Peyer's patch (tissue), 4 donors: Measurements from ENCODE around the gene SFXN1. TPM values are rescaled to one million over a fixed set of nuclear protein-coding genes. Genes with fewer than 3 reads are reported as not detected.
A peak's percentile ranks its signal among the peaks of the same experiment; 100 is the strongest.
"Not testable (repeated sequence)": the region's sequence is repeated elsewhere in the genome, so short reads cannot be mapped to it uniquely, and the experiment has no call there.

Experiments used
- DNase-seq, 3 donors: peaks; one replicate each; pipeline ENCODE4 v3.0.0-alpha.2; 2017 to 2019
- H3K27ac ChIP-seq, 4 donors: fragments of 200-600 bp; sonication (generic); one replicate each; pipeline ENCODE4 v1.5.1; 2016 to 2019
- H3K27me3 ChIP-seq, 2 donors: fragments of 200-600 bp; sonication (generic); one replicate each; pipeline ENCODE4 v1.5.1; 2019
- H3K36me3 ChIP-seq, 3 donors: fragments of 200-600 bp; sonication (generic); one replicate each; pipeline ENCODE4 v1.5.1; 2016 to 2019
- H3K4me1 ChIP-seq, 4 donors: fragments of 200-600 bp; sonication (generic); one replicate each; pipeline ENCODE4 v1.5.1; 2016 to 2019
- H3K4me3 ChIP-seq, 4 donors: fragments of 200-600 bp; sonication (generic); 1 replicate in 3 of 4; 2 replicates in 1 of 4; pipeline ENCODE4 v1.5.1; 2016 to 2019; ENCODE audit warnings: mild to moderate bottlenecking in 1 of 4
- H3K9me3 ChIP-seq, 4 donors: fragments of 200-600 bp; sonication (generic); one replicate each; pipeline ENCODE4 v1.5.1; 2016 to 2019; ENCODE audit warnings: mild to moderate bottlenecking in 1 of 4
- POLR2A ChIP-seq, 2 donors: fragments of 450-650 bp; IDR thresholded peaks; one replicate each; pipeline ENCODE4 v1.5.1; 2017; ENCODE audit warnings: antibody characterized with exemption in 2 of 2, mild to moderate bottlenecking in 2 of 2, moderate library complexity in 2 of 2
- total RNA-seq, 4 donors: library from RNA; depleted of rRNA; stranded (reverse); fragments of >200 nt; gene quantifications; one replicate each; pipeline ENCODE4 v1.1.0, GENCODE V29; 2016
- TF ChIP-seq, protein P1 (sequence below), 6 experiments: fragments of 450-650 bp in 4 of 6; fragments of 200-600 bp in 2 of 6; sonication (generic) in 1 of 6; IDR thresholded peaks; one replicate each; pipeline ENCODE4 v1.5.1; 2017 to 2019; ENCODE audit warnings: antibody characterized with exemption in 6 of 6, mild to moderate bottlenecking in 3 of 6, moderate library complexity in 1 of 6

SFXN1 gene
- total RNA-seq, 4 donors from 2014 or later = 38.0 to 85.8 (median 63.5) TPM

DNA sequence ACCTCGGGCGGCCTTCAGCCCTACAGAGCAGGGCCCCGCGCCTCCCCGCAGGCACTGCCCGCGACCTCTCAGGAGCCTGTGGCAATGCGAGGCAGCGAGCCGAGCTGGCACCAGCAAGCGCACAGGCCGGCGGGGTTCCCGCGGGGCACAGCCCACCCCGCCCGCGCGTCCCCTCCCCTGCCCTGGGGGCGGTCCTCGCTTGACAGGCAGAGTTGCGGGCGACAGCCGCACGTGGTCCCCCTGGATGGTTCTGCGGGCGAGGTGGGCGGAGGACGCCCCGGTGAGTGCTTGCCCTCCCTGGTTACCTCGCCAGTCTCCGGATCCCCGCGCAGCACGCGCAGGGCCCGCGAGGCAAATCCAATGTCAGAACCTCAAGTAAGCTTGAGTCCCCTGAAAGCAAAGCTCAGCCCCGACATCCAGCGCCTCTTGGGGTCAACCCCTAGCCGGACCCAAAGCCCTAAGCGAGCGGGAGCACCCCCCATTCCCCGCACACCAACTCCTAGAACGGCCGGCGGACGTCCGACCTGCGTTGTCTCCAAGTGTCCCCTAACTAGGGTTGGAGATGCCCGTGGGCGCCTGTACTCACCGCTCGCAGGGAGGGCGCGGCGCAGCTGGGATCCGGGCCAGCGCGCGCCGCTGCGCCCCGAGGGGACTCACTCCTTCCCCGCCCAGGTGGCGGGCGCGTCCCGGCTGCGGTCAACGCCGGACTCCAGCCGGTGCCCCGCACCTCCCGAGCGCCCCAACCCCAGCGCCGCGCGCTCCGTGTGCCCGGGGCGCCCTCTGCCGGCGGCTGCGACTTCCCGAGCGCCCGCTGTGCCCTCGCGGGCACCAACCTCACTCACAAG is 34.1 kb upstream of the SFXN1 start, which contains the start of gene DRD1:
TSS of gene DRD1 (minus strand) at position 123 of the 845 bp plus-strand sequence. CDS start 1,083 bp downstream, outside the sequence.
- TF ChIP-seq, protein P1, sequence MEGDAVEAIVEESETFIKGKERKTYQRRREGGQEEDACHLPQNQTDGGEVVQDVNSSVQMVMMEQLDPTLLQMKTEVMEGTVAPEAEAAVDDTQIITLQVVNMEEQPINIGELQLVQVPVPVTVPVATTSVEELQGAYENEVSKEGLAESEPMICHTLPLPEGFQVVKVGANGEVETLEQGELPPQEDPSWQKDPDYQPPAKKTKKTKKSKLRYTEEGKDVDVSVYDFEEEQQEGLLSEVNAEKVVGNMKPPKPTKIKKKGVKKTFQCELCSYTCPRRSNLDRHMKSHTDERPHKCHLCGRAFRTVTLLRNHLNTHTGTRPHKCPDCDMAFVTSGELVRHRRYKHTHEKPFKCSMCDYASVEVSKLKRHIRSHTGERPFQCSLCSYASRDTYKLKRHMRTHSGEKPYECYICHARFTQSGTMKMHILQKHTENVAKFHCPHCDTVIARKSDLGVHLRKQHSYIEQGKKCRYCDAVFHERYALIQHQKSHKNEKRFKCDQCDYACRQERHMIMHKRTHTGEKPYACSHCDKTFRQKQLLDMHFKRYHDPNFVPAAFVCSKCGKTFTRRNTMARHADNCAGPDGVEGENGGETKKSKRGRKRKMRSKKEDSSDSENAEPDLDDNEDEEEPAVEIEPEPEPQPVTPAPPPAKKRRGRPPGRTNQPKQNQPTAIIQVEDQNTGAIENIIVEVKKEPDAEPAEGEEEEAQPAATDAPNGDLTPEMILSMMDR (IDR thresholded peaks at IDR 0.05) = peak in 5 of 6 experiments; percentile 7 to 64 (median 50)
- no peak for TF ChIP-seq POLR2A (IDR thresholded peaks at IDR 0.05)
- peaks cover 0 to 15% (median 2%) of the 10 kb centered on the region in 4 donors for H3K4me1 ChIP-seq
- H3K9me3 ChIP-seq = no peaks in the 10 kb centered on the region
- peak within 1 kb of the TSS in 3 of 4 donors; percentile 30 to 44 (median 35) for H3K4me3 ChIP-seq
- no peaks in the 10 kb centered on the region for H3K36me3 ChIP-seq
- no peaks in the 10 kb centered on the region for H3K27me3 ChIP-seq
- no peak within 1 kb of the TSS for H3K27ac ChIP-seq
- DNase-seq = no peak

DNA sequence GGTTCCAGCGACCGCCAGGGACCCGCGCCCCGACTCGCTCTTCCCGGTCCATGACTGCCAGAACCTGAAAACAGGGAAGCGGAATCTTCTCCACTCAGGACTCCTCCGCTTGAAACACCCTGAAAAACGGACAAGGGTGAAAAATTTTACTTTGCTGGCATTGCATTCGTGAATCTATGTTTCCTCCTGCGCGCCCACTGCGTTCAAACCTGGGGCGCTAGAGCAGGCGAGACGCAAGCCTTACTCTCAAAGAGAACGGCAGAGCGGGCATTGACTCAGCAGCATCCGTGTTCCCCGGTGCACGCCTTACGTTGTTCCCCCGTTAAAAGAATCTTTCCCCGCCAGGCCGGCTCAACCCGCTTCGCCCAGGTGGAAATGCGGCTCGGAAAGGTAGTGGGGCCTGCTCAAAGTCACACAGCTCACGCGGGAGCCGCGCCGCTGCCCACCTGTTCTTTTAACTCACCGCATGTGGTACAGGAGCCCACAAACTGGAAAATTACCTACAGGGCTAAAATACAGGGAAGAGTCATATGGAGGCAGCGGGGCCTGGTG is 33.4 kb upstream of the SFXN1 start:
- no peak for DNase-seq
- Histone ChIP-seq H3K4me1 (peaks cover 0 to 15% (median 2%) of the 10 kb centered on the region in 4 donors), H3K9me3 (no peaks in the 10 kb centered on the region), H3K4me3 (peak overlapping the region in 3 of 4 donors; percentile 30 to 44 (median 35)), H3K27ac (no peak overlapping the region), H3K36me3 (no peaks in the 10 kb centered on the region), H3K27me3 (no peaks in the 10 kb centered on the region)
- TF ChIP-seq POLR2A (IDR thresholded peaks at IDR 0.05) = no peak
- TF ChIP-seq, protein P1 (IDR thresholded peaks at IDR 0.05) = no peak

DNA sequence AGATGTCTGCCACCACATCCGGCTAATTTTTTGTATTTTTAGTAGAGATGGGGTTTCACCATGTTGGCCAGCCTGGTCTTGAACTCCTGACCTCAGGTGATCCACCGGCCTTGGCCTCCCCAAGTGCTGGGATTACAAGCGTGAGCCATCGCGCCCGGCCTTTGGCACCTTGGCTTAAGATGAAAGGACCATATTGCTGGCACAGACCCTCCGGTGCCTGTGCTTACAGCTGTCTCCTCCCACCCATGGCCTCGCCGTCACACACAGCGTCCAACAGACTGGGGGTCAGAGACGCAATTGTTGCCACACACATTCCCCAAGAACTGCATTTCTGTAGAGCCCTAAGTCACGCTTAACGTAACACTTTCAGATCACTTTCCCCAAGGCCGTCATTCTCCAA is 32.0 kb upstream of the SFXN1 start:
- not testable (repeated sequence) for H3K27me3 ChIP-seq, H3K4me3 ChIP-seq, H3K9me3 ChIP-seq, H3K27ac ChIP-seq, DNase-seq, H3K36me3 ChIP-seq
- peaks cover 0 to 15% (median 2%) of the 10 kb centered on the region in 4 donors for H3K4me1 ChIP-seq

DNA sequence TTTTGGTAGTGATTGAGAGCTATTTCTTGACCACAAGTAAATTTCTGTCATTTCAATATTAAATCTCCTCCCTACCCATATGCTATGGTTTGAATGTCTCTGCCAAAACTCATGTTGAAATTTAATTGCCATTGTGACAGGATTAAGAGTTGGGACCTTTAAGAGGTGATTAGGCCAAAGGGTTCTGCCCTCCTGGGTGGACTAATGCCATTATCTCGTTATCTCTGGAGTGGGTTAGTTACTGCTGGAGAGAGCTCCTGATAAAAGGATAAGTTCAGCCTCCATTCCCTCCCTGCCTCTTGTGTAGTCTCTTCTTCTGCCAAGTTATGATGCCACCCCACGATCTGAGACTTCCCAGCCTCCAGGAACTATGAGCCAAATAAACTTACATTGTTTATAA is 30.8 kb upstream of the SFXN1 start:
- TF ChIP-seq POLR2A (IDR thresholded peaks at IDR 0.05) = no peak
- TF ChIP-seq, protein P1 (IDR thresholded peaks at IDR 0.05) = no peak
- no peaks in the 10 kb centered on the region for H3K9me3 ChIP-seq
- DNase-seq = no peak
- H3K36me3 ChIP-seq = no peaks in the 10 kb centered on the region
- no peak overlapping the region for H3K27ac ChIP-seq
- H3K27me3 ChIP-seq = no peaks in the 10 kb centered on the region
- no peak overlapping the region for H3K4me3 ChIP-seq
- peaks cover 0 to 15% (median 2%) of the 10 kb centered on the region in 4 donors for H3K4me1 ChIP-seq

DNA sequence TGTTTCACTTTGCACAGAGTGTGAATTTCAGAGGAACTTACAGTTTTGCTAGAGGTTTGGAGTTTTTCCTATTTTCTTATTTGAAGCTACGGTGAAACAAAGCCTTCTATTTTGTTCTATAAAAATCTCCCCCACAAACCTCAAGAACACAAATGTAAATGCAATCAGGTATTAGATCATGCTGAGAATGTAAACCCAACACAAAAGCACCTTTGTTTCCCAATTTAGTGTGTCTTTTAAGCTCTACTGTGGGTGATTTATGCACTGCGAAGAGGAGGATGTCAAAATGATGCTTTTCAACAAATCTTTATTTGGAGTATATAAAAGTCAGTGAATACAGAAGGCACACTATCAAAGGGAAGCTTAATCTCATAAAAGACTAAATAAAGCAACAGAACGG is 30.1 kb upstream of the SFXN1 start:
- DNase-seq = no peak
- Histone ChIP-seq H3K9me3 (no peaks in the 10 kb centered on the region), H3K36me3 (no peaks in the 10 kb centered on the region), H3K4me1 (peaks cover 0 to 15% (median 2%) of the 10 kb centered on the region in 4 donors), H3K27me3 (no peaks in the 10 kb centered on the region), H3K27ac (no peak overlapping the region), H3K4me3 (no peak overlapping the region)
- no peak for TF ChIP-seq POLR2A (IDR thresholded peaks at IDR 0.05)
- TF ChIP-seq, protein P1 (IDR thresholded peaks at IDR 0.05) = no peak

DNA sequence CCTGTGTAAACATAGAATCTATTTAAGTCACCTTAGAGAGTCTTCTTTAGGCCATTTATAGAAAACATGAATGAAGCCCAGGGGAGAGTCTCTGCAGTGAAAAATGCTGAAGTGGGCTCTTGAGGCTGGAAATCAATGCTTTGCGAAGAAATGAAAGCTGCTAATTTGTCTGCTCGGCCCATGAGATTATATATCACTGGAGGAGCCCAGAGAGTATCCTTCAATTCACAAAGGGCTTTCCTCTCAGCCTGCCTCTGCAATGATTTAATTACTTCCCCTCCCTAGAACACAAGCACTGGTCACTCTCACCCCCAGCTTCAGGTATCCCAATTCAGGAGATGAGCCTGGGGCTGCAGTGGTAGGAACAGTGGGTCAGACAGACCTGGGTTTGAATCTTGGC is 26.2 kb upstream of the SFXN1 start:
- Histone ChIP-seq H3K4me1 (no peaks in the 10 kb centered on the region), H3K4me3 (no peak overlapping the region), H3K27ac (no peak overlapping the region), H3K36me3 (no peaks in the 10 kb centered on the region), H3K27me3 (no peaks in the 10 kb centered on the region), H3K9me3 (no peaks in the 10 kb centered on the region)
- TF ChIP-seq, protein P1 (IDR thresholded peaks at IDR 0.05) = no peak
- no peak for TF ChIP-seq POLR2A (IDR thresholded peaks at IDR 0.05)
- DNase-seq = no peak

DNA sequence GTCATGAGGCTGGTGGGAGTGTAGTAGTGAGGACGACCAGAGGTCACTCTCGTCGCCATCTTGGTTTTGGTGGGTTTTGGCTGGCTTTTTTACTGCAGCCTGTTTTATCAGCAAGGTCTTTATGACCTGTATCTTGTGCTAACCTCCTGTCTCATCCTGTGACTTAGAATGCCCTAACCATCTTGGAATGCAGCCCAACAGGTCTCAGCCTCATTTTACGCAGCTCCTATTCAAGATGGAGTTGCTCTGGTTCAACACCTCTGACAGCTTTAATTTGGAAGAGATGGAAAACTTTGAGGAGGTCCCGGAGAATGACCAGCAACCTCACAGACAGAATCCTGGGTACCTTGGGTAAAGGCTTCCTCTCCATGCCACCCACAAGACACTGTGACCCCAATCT is 24.0 kb upstream of the SFXN1 start:
- not testable (repeated sequence) for H3K4me1 ChIP-seq, H3K36me3 ChIP-seq, H3K27ac ChIP-seq, H3K27me3 ChIP-seq, H3K9me3 ChIP-seq, DNase-seq, H3K4me3 ChIP-seq
